Activated T-cell treated with anti-CD3 and anti-CD28 coated beads for 24 hours (primary cell): ENCODE data around the gene ATP8A1.

Experiments
- DNase-seq: peaks from one replicate; pipeline ENCODE4 v3.0.0-alpha.2; 2020; ENCODE audit warnings: low read depth

ATP8A1 gene

DNA sequence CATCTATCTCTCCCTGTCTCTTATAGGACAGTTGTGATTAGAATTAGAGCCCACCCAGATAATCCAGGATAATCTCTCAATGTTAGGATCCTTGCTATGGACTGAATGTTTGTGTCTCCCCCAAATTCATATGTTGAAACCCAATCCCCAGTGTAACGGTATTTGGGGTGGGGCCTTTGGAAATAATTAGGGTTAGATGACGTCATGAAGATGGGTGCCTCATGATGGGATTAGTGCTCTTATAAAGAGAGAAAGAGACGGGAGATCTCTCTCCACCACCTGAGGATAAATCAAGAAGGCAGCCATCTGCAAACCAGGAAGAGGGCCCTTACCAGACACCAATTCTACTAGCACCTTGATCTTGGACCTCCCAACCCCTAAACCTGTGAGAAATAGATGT lies 293.3 kb downstream of the ATP8A1 start:
- no peak for DNase-seq

DNA sequence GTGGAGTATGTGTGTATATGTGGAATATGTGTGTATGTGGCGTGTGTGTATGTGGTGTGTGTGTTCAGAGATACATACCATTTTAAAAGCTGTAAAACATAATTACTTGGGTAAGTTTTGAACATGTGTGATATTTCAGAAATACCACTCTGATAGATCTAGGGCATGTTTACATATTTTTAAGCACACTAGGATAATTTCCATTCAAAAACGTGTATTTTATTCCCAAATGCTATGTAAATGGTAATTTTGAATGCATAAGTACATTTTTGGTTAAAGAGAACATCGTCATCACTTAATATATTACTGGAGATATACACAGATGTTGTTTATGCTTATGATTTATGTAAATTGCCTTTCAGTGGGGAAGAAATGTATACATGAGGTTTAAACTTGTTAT lies 294.3 kb downstream of the ATP8A1 start:
- no peak for DNase-seq

DNA sequence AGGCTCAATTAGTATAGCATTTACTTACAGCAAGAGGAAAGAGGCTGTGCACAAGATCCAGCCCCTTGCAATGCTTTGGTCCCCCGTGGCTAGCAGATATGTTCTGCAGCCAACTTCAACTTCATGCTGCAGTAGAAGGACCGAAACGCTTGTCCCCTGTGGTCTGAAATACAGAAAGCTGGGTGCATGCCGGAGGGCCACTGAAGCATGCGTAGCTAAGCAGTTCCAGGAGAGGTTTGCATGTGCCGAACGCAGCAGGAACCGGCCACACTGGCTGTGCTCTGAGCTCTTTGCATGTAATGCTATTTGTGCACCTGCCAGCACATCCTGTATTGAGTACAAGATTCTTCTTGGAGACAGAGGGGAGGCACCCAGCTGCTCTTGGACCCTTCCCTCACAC lies 295.4 kb downstream of the ATP8A1 start:
- no peak for DNase-seq

GRCh38 chr4:42360256-42360669 lies 296.6 kb downstream of the ATP8A1 start:
- DNase-seq: no peak

DNA sequence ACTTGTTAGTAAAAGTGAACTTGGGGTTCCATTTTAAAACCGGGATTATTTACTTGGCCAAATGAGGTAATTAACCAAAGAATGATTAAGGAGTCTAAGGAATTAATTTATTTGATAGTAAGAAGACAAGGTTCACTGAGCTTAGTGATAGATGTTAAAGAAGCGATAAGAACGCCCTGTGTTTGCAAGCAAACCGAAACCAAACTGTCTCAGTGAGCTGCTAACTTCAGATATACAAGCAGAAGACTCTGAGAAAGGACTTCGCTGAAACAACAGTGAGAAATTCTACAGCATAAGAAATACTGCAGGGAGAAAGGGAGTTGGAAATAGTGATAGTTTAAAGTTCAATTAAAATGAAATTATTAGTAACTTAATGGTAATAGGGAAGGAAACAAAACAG lies 297.2 kb downstream of the ATP8A1 start:
- DNase-seq: no peak
